NCI-H524 (cell line): ENCODE data around the gene HDAC4.
A peak's percentile ranks its signal among the peaks of the same experiment; 100 is the strongest.

Experiments used
- DNase-seq, 2 experiments: peaks; one replicate each; lab custom pipeline; 2025; lab: John Stamatoyannopoulos, UW

HDAC4 gene

DNA sequence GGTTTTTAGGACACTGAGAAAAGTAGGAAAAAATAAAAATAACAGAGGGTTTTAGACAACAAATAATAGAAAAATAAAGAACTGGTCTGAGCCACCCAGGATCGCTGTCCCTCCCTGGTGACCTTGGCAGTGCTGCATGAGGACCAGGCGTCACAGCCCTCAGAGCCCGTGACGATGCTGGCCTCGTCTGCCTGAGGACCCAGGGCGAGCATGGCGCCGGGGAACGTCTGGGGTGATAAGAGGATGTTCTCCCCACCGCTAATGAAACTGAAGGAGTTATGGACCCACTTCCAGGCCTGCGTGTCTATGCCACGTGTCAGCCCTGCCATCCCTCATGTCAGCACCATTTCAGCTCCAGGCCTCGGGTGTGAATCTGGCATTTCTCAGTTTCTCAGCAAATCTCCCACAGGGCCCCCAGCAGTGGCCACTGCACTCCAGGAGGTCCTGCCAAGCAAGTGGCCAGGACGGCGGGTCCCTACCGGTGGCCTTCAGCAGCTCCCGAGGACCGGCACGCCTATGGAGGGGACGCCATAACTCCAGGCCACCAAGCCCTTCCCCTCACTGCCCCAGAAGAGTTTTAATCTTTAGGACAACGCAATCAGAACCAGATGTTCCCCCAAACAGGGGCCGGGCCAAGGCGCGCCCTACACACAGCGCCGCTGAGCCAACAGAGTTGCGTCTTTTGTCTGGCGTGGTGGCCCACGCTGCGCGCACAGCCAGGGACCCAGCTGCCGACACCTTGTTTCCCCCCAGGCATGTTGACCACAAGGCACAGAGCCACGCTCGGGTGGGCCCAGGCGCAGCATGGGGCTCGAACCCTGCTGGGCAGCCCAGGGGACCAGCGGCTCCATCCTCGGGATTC lies 373.2 kb downstream of the HDAC4 start:
- no peak for DNase-seq

GRCh38 chr2:239026711-239027361 lies 374.0 kb downstream of the HDAC4 start:
- peak in 1 of 2 experiments; percentile 24 for DNase-seq

- DNase-seq: no peak
Observed at GRCh38 chr2:239025951-239026461, 374.8 kb downstream of the HDAC4 start.

DNA sequence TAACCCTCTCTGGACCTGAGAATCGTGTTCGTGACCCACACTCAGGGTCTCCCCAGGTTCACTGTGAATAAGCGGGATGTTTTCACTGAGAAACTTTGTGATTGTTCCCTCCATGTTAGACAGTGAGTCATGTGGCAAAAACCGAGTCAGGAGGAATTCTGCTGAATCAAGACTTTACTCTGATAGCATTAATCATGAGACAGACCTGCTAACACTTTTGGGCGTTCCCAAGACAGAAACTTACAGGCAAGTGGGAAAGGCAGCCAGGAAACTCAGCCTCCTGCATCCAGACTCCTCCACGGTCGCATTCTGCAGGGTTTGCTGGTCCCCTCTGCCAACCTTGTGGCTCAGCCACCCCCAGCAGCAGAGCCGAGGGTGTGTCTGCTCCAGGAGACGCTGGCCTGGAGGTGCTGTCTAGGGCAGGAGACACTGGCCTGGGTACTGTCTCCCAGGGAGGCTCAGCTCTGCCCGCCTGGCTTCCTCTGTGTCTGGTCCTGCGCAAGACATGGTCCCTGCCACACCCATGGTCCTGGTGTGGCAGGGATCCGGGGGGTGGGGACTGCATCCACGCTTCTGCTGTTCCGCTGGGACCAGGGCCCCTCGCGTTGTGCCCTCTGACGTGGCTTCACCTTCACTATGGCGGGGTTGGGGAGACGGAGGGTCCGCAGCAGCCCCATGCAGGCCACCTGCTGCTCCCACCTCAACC lies 375.6 kb downstream of the HDAC4 start:
- DNase-seq: no peak

DNA sequence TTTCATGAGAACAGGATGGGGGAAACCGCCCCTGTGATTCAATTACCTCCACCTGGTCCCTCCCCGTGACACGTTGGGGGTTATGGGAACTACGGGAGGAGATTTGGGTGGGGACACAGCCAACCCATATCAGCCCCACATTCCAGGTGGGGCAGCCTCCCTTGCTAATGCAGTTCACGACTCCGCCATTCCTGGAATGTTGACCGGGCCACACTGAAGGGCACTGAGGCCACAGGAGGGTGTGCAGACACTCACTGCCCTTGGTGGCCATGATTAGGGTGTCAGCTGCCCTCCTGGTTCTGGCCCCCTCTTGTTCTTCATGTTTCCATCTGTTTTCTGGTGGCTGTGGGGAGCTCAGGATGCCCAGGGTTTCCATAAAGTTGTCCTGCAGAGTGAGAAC lies 376.6 kb downstream of the HDAC4 start:
- DNase-seq: no peak

DNA sequence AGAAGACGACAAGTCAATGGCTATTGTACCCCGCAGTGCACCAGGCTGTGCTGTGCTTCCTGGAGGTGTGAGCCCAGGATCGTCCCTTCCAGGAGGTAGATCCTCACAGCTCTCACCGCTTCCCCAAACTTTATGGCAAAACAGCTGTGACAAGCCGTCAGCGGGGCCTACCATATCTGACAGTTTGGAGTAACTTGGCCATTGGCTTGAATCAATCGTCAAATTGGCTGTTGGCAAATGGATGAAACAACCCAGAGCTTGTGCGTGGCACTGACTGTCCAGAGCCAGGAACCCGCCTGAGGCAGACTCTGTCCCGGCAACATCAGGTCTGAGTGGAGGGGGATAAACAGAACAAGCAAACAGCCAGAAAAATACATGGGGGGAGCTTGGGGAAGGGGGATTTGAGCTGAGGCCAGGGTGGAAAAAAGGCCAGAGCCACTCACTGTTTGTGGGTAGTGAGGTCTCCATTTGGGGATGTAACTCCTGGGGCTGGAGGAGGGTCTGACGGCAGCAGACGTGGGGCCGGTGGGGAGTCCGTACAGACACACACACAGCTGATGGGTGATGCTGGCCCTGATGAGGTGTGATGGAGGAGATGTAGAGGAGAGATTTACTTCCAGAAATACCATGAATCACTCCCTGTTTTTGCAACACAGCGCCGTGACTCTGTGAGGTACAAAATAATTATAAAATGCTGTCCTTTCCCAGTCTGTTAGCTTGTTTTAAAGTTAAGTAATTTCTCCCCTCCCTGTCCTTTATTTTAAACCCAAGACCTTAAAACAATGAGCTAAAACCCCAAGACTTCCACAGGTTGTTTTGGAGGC lies 378.2 kb downstream of the HDAC4 start:
- DNase-seq: no peak

- no peak for DNase-seq
Observed at GRCh38 chr2:239021651-239022436, 379.0 kb downstream of the HDAC4 start.

DNA sequence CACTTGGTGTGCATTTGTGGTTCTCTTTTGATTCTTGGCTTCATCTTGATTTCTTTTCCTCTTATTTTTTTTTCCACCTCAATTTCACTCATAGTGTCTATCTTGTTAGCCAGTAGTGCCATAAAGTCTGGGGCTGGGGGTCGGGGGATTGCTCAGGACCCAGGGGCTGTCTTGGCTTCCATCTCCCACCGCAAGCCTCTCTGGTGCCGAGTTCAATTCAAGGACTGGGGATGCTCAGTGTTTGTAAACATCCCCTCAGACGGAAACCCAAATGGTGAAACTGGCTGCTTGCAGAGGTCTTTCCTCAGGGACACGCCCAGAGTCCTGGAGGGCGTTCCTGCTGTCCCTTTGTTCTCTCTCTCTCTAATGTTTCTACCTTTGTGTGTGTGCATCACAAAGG lies 379.6 kb downstream of the HDAC4 start:
- no peak for DNase-seq

DNA sequence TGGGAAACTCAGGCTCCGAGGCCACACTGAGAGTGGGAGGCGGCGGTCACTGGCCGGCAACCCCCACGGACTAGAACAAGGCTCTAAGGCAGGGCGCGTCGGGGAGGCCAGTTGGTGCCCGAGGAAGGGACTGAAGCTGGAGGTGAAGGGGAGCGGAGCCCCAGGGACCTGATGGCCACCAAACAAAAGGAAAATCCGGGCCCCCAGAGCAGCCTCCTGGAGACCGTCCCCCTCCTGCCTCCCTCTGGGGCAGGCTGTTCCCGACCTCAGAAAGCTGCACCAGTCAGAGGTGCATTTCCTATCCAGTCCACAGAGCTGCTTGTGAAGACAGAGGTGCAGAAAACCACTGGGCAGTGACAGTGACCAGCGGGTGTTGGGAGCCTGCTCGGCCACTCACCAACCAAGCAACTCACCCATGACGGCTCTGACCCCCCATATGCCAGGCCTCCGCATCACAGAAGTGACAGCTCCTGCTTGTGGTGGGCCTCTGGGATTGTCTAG lies 380.2 kb downstream of the HDAC4 start:
- DNase-seq: no peak

DNA sequence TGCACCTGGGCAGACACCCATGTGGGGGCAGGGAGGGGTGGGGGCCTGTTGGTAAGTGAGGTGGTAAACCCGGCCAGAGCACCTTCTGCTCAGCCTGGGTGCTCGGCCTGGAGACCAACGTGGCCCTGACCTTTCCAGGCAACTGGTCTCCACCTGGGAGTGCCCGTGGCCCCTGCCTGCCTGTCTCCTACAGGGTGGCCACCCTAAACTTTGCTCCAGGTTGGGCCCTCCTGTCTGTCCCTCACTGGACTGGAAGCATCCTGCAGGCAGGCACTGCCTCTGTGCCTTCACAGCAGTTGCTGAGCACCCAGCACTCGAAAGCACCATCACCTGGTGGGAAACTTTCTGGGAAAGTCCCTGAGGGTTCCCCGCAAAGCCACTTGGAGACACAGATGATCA lies 381.6 kb downstream of the HDAC4 start:
- no peak for DNase-seq

DNA sequence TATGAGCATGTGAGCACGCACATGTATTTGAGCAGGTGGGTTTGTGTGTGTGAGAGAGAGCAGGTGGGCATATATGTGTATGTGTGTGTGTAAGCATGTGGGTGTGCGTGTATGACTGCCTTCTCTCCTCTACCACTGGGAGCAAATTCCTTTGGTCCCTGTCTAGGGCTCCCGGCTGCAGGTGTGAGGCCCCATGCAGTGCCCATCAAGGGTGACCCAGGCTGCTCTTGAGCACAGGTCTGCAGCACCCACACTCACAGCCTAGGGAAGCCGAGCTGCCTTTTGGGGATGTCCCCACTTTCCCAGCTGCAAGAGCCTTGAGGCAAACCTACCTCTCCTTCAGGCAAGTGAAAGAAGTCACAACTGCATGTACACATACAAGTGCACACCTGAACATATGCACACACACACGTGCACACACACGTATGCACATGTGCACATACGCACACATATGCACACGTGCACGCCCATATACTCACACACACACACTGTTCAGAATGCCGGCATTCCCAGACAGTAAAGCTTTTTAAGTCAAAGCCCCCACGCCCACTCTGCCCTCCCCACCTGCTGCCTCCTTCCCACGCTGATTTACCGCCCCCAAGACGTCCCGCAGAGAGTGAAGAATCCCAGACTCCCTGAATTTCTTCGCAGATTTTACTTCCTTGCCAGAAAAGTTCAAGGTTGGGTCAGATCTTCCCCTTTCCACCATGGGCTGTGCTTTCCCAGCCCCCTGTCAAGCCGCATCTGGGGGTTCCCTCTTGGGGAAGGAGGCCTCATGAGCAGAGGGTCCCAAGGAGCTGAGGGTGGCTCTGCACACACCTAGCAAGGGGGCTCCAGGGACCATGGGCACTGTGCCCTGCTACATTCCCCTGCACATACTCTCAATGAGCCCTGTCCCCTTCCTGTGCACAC lies 382.3 kb downstream of the HDAC4 start:
- no peak for DNase-seq

DNA sequence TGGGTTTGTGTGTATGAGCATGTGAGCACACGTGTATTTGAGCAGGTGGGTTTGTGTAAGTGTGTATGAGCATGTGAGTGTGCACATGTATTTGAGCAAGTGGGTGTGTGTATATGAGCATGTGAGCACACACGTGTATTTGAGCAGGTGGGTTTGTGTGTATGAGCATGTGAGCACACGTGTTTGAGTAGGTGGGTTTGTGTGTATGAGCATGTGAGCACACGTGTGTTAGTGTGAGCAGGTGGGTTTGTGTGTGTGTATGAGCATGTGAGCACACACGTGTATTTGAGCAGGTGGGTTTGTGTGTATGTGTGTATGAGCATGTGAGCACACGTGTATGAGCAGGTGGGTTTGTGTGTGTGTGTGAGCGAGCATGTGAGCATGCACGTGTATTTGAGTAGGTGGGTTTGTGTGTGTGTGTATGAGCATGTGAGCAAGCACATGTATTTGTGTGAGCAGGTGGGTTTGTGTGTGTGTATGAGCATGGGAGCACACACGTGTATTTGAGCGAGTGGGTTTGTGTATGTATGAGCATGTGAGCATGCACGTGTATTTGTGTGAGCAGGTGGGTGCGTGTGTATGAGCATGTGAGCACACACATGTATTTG lies 383.2 kb downstream of the HDAC4 start:
- DNase-seq: no peak

GRCh38 chr2:239015901-239016675 lies 384.7 kb downstream of the HDAC4 start:
- no peak for DNase-seq

GRCh38 chr2:239015218-239015900 lies 385.5 kb downstream of the HDAC4 start:
- no peak for DNase-seq

- DNase-seq: no peak
Observed at GRCh38 chr2:239014458-239015217, 386.2 kb downstream of the HDAC4 start.

DNA sequence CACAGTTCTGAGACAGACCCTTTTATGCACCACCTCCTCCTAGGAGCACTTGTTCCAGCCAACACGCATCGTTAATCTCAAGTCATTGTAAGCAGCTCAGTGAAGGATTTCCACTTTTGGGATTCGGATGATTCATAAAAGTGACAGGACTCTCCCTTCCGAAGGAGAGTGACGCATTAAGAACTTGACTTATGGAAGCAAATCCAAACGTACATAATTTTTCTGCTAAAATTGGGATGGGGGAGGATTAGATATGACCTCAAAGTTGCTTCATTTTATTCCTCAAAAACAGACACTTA lies 387.2 kb downstream of the HDAC4 start:
- no peak for DNase-seq

GRCh38 chr2:239012936-239013677 lies 387.7 kb downstream of the HDAC4 start:
- no peak for DNase-seq
